GM12878 (cell line): ENCODE measurements around the gene CASK. TPM values are rescaled to one million over a fixed set of nuclear protein-coding genes. Genes with fewer than 3 reads are reported as not detected.

Source experiments
- ATAC-seq: fragments of 200-7000 bp; cut with Tn5 transposase; 3 replicates; pipeline ENCODE4 v1.9.1; 2020; ENCODE audit warnings: mild to moderate bottlenecking, moderate library complexity
- BruUV-seq: library from RNA; stranded (reverse); fragments of 400-500 nt; replicated peaks from 2 replicates; lab custom pipeline; 2021; lab: Mats Ljungman, UMichigan
- CTCF ChIA-PET: fragments of 300-600 bp; sonication (Branson Sonifier 250); formaldehyde crosslinking; extraction: SDS; loops from one replicate; lab custom pipeline; 2021; ENCODE audit warnings: inconsistent platforms; lab: Yijun Ruan, JAX
- POLR2A ChIA-PET: fragments of 350-600 bp; formaldehyde crosslinking; extraction: SDS; loops from one replicate; lab custom pipeline; 2021; ENCODE audit warnings: inconsistent platforms; lab: Charles Lee
- RAD21 ChIA-PET: fragments of 300-600 bp; sonication (Branson Sonifier 250); formaldehyde crosslinking; loops from one replicate; lab custom pipeline; 2023; ENCODE audit warnings: antibody characterized with exemption; ENCODE audit not compliant: unreplicated experiment; lab: Charles Lee
- SMC1A ChIA-PET: fragments of 300-600 bp; sonication (Branson Sonifier 250); formaldehyde crosslinking; loops from one replicate; lab custom pipeline; 2023; ENCODE audit not compliant: unreplicated experiment, uncharacterized antibody; lab: Charles Lee
- DNase-seq: peaks from one replicate; pipeline ENCODE4 v3.0.0-alpha.2; 2011; ENCODE audit warnings: low read depth, low spot score
- FAIRE-seq: peaks from 3 replicates; lab custom pipeline; 2011; peaks lifted over from hg19 to GRCh38; lab: Jason Lieb, UNC
- H2AFZ ChIP-seq: 2 replicates; pipeline ENCODE4 v1.6.0; 2011; ENCODE audit warnings: low read depth, low read length, control low read depth; ENCODE audit not compliant: control insufficient read depth
- H3K27ac ChIP-seq: 2 replicates; pipeline ENCODE4 v1.5.1; 2011; ENCODE audit warnings: control low read depth; ENCODE audit not compliant: control insufficient read depth, insufficient read depth
- H3K27me3 ChIP-seq, 2 experiments: replicated peaks in 1 of 2; 2 replicates each; pipeline versions ENCODE4 v1.6.0 to v1.6.1; 2011; ENCODE audit warnings: low read length in 1 of 2; ENCODE audit not compliant: control insufficient read depth in 2 of 2, insufficient read depth in 2 of 2
- H3K36me3 ChIP-seq, 2 experiments: 2 replicates each; pipeline ENCODE4 v1.5.1; 2011; ENCODE audit warnings: low read length in 1 of 2; ENCODE audit not compliant: control insufficient read depth in 2 of 2, insufficient read depth in 2 of 2
- H3K4me1 ChIP-seq: 2 replicates; pipeline ENCODE4 v1.6.1; 2011; ENCODE audit warnings: mild to moderate bottlenecking, low read length, moderate library complexity, mixed read lengths; ENCODE audit not compliant: control insufficient read depth, insufficient read depth
- H3K4me2 ChIP-seq: 2 replicates; pipeline ENCODE4 v1.6.0; 2011; ENCODE audit warnings: control low read depth; ENCODE audit not compliant: control insufficient read depth, insufficient read depth
- H3K4me3 ChIP-seq: fragments of 200-600 bp; sonication (generic); 2 replicates; pipeline ENCODE4 v1.5.1; 2016
- H3K79me2 ChIP-seq: 2 replicates; pipeline ENCODE4 v1.6.0; 2011; ENCODE audit warnings: low read length; ENCODE audit not compliant: control insufficient read depth, insufficient read depth
- H3K9ac ChIP-seq: 2 replicates; pipeline ENCODE4 v1.8.0; 2011; ENCODE audit warnings: low read length, control low read depth, mixed read lengths; ENCODE audit not compliant: control insufficient read depth, insufficient read depth
- H3K9me3 ChIP-seq: replicated peaks from 3 replicates; pipeline ENCODE4 v1.5.1; 2011; ENCODE audit warnings: mild to moderate bottlenecking, low read length; ENCODE audit not compliant: control insufficient read depth, insufficient read depth
- H4K20me1 ChIP-seq: 2 replicates; pipeline ENCODE4 v1.6.0; 2011; ENCODE audit not compliant: control insufficient read depth, insufficient read depth
- ASH2L ChIP-seq: fragments of 300-600, 200-600 bp; sonication (generic); IDR thresholded peaks from 2 replicates; pipeline ENCODE4 v1.6.1; 2017; ENCODE audit warnings: low read depth, mild to moderate bottlenecking, borderline replicate concordance
- BRCA1 ChIP-seq: IDR thresholded peaks from 2 replicates; pipeline ENCODE4 v1.6.1; 2011; ENCODE audit warnings: low read depth, low read length, improper control_type of control experiment
- EED ChIP-seq: sonication (generic); IDR thresholded peaks from 2 replicates; pipeline ENCODE4 v1.6.1; 2016; ENCODE audit warnings: antibody characterized with exemption, low read depth
- JUNB ChIP-seq: IDR thresholded peaks from 2 replicates; pipeline ENCODE4 v1.6.1; 2016; ENCODE audit warnings: antibody characterized with exemption, mild to moderate bottlenecking
- RB1 ChIP-seq: fragments of 450-650 bp; formaldehyde crosslinking; IDR thresholded peaks from 2 replicates; pipeline ENCODE4 v1.6.1; 2017; ENCODE audit warnings: mild to moderate bottlenecking, borderline replicate concordance
- RBBP5 ChIP-seq: fragments of 200-600 bp; sonication (generic); conservative IDR thresholded peaks from 2 replicates; pipeline ENCODE4 v1.6.1; 2016
- SIN3A ChIP-seq: IDR thresholded peaks from 2 replicates; pipeline ENCODE4 v1.6.1; 2012; ENCODE audit warnings: low read depth, low read length, improper control_type of control experiment
- SMC3 ChIP-seq: IDR thresholded peaks from 2 replicates; pipeline ENCODE4 v1.6.1; 2011; ENCODE audit warnings: low read length, improper control_type of control experiment, borderline replicate concordance
- SRF ChIP-seq, 2 experiments: IDR thresholded peaks; 2 replicates each; pipeline ENCODE4 v1.6.1; 2011; ENCODE audit warnings: low read depth in 2 of 2, low read length in 2 of 2, mild to moderate bottlenecking in 1 of 2, moderate library complexity in 1 of 2
- WRNIP1 ChIP-seq: IDR thresholded peaks from 2 replicates; pipeline ENCODE4 v1.6.1; 2011; ENCODE audit warnings: low read depth, low read length, improper control_type of control experiment, borderline replicate concordance
- WGBS: methylation state at CpG from one replicate; pipeline ENCODE4 v1.1.6; 2016; ENCODE audit warnings: low lambda C conversion rate; ENCODE audit not compliant: insufficient replicate concordance, insufficient coverage; ENCODE audit errors: missing lambda C conversion rate; 5-methylcytosine and 5-hydroxymethylcytosine counted together
- in situ Hi-C: fragments of 300-500 bp; cut with MboI; formaldehyde crosslinking; loops from 9 replicates; pipeline ENCODE4 v1.14.3; 2018; ENCODE audit warnings: mixed read lengths
- intact Hi-C: fragments of 100-400 bp; cut with micrococcal nuclease; formaldehyde crosslinking; loops from one replicate; pipeline ENCODE4 v1.14.2; 2022; ENCODE audit not compliant: unreplicated experiment
- polyA plus RNA-seq, 11 experiments: library from polyadenylated mRNA; depleted of rRNA in 4 of 11; unstranded in 6 of 11; stranded (reverse) in 5 of 11; fragments of >200 nt; fragmentation: Nextera tagmentation in 4 of 11; fragmentation: Illumina TruSeq in 1 of 11; extraction: Ambion mirVana in 4 of 11; extraction: Trizol in 1 of 11; gene quantifications; 1 replicate in 1 of 11; 2 replicates in 10 of 11; pipeline versions ENCODE4 v1.2.1 to v1.2.3, GENCODE V29; 2011 to 2016; ENCODE audit warnings: inconsistent platforms in 2 of 11, missing spikeins in 2 of 11, low read depth in 1 of 11
- total RNA-seq, 4 experiments: library from RNA; depleted of rRNA in 3 of 4; stranded (reverse); fragments of >200 nt in 3 of 4; fragmentation: Illumina TruSeq in 1 of 4; extraction: Trizol in 1 of 4; gene quantifications; 2 replicates each; pipeline versions ENCODE4 v1.2.1 to v1.2.3, GENCODE V29; 2013 to 2021
- TF ChIP-seq, protein P1 (sequence below): fragments of 450-650 bp; IDR thresholded peaks from 2 replicates; pipeline ENCODE4 v1.6.1; 2017; ENCODE audit warnings: mild to moderate bottlenecking, moderate library complexity

CASK gene
- total and polyA plus RNA-seq, 10 of the 15 experiments (the other 5 are each of a cell fraction or from before 2014, with no cell fraction given) = 0.60 to 45.9 (median 4.8) TPM

DNA sequence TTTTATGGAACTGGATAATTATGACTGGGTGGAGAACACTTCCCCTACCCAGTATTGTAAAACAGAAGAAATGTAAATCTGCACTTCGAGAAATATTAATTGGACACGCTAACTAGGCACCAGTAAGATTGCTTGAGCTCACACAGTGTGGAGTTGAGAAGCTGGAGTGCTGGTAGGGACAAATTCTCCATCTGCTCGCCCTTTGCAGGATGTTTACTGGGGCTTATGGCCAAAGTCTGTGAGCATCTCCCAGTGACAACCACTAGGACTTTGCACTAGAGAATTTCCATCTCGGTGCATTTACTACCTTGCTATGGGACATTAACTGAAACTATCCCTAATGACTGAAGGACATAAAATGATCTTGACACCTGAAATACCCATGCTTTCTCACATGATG, 268.3 kb downstream of the CASK start:
- DNase-seq (no peak), FAIRE-seq (no peak), ATAC-seq (no peak)
- Histone ChIP-seq H3K9ac (no peak overlapping the region), H3K27ac (no peak overlapping the region), H3K4me1 (no peaks in the 10 kb centered on the region), H2AFZ (no peak overlapping the region), H3K9me3 (no peaks in the 10 kb centered on the region), H3K4me3 (no peak overlapping the region), H3K36me3 (no peaks in the 10 kb centered on the region; a peak in 1 of 4 replicates), H3K4me2 (no peak overlapping the region), H3K79me2 (no peaks in the 10 kb centered on the region), H3K27me3 (no peaks in the 10 kb centered on the region), H4K20me1 (no peaks in the 10 kb centered on the region)
- WGBS = 35% methylated on average over 4 of the region's 4 CpGs
- ChIA-PET POLR2A (no interaction called here), CTCF (no interaction called here), RAD21 (no interaction called here), SMC1A (no interaction called here)
- no peak for TF ChIP-seq RB1
- BruUV-seq = no TSS peak
- in situ Hi-C loops (no loop called here), intact Hi-C loops (no loop called here)

DNA sequence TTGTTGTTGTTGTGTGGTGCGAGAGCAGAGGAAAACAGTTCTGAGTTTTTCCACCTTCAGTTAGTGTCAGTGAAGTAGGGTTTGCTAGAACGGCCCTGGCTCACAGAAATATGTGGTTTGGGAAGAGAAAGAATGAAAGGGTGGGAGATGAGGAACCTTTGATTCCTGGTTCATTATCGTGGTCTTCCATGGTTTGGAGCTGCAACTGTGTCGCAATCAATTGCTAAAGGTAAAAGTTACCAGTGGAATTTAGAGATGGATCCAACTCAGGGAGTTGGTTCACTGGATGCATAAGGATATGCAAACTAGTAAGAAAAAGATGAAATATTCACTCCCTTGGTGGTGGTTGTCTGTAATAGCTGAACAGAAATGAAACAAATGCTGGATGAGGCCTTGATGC, 270.2 kb downstream of the CASK start:
- no peaks in the 10 kb centered on the region for H3K27me3 ChIP-seq
- H3K4me2 ChIP-seq = no peak overlapping the region
- no peaks in the 10 kb centered on the region for H3K9me3 ChIP-seq
- WGBS = 17% methylated on average over 4 of the region's 4 CpGs
- POLR2A ChIA-PET = no interaction called here
- SMC1A ChIA-PET = no interaction called here
- no TSS peak for BruUV-seq
- no peak overlapping the region for H3K27ac ChIP-seq
- no peaks in the 10 kb centered on the region for H3K36me3 ChIP-seq
- DNase-seq (no peak), ATAC-seq (no peak), FAIRE-seq (no peak)
- H3K4me3 ChIP-seq = no peak overlapping the region
- in situ Hi-C loops = no loop called here
- no peak overlapping the region for H2AFZ ChIP-seq
- no peaks in the 10 kb centered on the region for H3K79me2 ChIP-seq
- no peaks in the 10 kb centered on the region for H4K20me1 ChIP-seq
- RAD21 ChIA-PET = no interaction called here
- no peaks in the 10 kb centered on the region for H3K4me1 ChIP-seq
- no peak overlapping the region for H3K9ac ChIP-seq
- TF ChIP-seq EED = no peak
- TF ChIP-seq RBBP5 = no peak
- no peak for TF ChIP-seq SIN3A
- TF ChIP-seq WRNIP1 = no peak
- no peak for TF ChIP-seq ASH2L
- TF ChIP-seq BRCA1 = no peak
- TF ChIP-seq JUNB = no peak
- no peak for TF ChIP-seq SMC3
- TF ChIP-seq, protein P1, sequence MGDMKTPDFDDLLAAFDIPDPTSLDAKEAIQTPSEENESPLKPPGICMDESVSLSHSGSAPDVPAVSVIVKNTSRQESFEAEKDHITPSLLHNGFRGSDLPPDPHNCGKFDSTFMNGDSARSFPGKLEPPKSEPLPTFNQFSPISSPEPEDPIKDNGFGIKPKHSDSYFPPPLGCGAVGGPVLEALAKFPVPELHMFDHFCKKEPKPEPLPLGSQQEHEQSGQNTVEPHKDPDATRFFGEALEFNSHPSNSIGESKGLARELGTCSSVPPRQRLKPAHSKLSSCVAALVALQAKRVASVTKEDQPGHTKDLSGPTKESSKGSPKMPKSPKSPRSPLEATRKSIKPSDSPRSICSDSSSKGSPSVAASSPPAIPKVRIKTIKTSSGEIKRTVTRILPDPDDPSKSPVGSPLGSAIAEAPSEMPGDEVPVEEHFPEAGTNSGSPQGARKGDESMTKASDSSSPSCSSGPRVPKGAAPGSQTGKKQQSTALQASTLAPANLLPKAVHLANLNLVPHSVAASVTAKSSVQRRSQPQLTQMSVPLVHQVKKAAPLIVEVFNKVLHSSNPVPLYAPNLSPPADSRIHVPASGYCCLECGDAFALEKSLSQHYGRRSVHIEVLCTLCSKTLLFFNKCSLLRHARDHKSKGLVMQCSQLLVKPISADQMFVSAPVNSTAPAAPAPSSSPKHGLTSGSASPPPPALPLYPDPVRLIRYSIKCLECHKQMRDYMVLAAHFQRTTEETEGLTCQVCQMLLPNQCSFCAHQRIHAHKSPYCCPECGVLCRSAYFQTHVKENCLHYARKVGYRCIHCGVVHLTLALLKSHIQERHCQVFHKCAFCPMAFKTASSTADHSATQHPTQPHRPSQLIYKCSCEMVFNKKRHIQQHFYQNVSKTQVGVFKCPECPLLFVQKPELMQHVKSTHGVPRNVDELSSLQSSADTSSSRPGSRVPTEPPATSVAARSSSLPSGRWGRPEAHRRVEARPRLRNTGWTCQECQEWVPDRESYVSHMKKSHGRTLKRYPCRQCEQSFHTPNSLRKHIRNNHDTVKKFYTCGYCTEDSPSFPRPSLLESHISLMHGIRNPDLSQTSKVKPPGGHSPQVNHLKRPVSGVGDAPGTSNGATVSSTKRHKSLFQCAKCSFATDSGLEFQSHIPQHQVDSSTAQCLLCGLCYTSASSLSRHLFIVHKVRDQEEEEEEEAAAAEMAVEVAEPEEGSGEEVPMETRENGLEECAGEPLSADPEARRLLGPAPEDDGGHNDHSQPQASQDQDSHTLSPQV = no peak
- no peak for TF ChIP-seq SRF (IDR thresholded peaks at IDR 0.05; ENCODE audit: low read depth in 2 of 2, low read length in 2 of 2)
- CTCF ChIA-PET = no interaction called here
- intact Hi-C loops = no loop called here
